ENCODE measurements around the gene IRF2.

The IRF2 gene

GRCh38 chr4:184427687-184428086 lies 46.7 kb downstream of the IRF2 start:
- DNase-seq = no peak

- DNase-seq = no peak
Measured at GRCh38 chr4:184427093-184427492, 47.3 kb downstream of the IRF2 start.

GRCh38 chr4:184424993-184425758 lies 49.2 kb downstream of the IRF2 start:
- DNase-seq = no peak

GRCh38 chr4:184424279-184424678 lies 50.1 kb downstream of the IRF2 start:
- DNase-seq = no peak

- no peak for DNase-seq
Measured at GRCh38 chr4:184423003-184423686, 51.2 kb downstream of the IRF2 start.

- DNase-seq = no peak
Measured at GRCh38 chr4:184422378-184422777, 52.0 kb downstream of the IRF2 start.

GRCh38 chr4:184421533-184422155 lies 52.7 kb downstream of the IRF2 start:
- no peak for DNase-seq

- no peak for DNase-seq
Measured at GRCh38 chr4:184420881-184421416, 53.4 kb downstream of the IRF2 start.

GRCh38 chr4:184420402-184420801 lies 53.9 kb downstream of the IRF2 start:
- DNase-seq = no peak

- DNase-seq = no peak
Measured at GRCh38 chr4:184419976-184420375, 54.4 kb downstream of the IRF2 start.

GRCh38 chr4:184417802-184418511 lies 56.4 kb downstream of the IRF2 start:
- no peak for DNase-seq

- no peak for DNase-seq
Measured at GRCh38 chr4:184416913-184417734, 57.2 kb downstream of the IRF2 start.

- DNase-seq = no peak
Measured at GRCh38 chr4:184415071-184415470, 59.3 kb downstream of the IRF2 start.

GRCh38 chr4:184413261-184414046 lies 60.9 kb downstream of the IRF2 start:
- DNase-seq = no peak

GRCh38 chr4:184410748-184411147 lies 63.6 kb downstream of the IRF2 start:
- no peak for DNase-seq

- no peak for DNase-seq
Measured at GRCh38 chr4:184409911-184410692, 64.2 kb downstream of the IRF2 start.

GRCh38 chr4:184409502-184409901 lies 64.8 kb downstream of the IRF2 start:
- no peak for DNase-seq

GRCh38 chr4:184408684-184409081 lies 65.7 kb downstream of the IRF2 start:
- no peak for DNase-seq

- DNase-seq = no peak
Measured at GRCh38 chr4:184408021-184408683, 66.2 kb downstream of the IRF2 start.

- DNase-seq = no peak
Measured at GRCh38 chr4:184406958-184407391, 67.4 kb downstream of the IRF2 start.
